CD14-positive monocyte (primary cell): ENCODE data around the gene MMEL1. TPM values are rescaled to one million over a fixed set of nuclear protein-coding genes. Genes with fewer than 3 reads are reported as not detected.

Source experiments
- DNase-seq, 3 donors: peaks; one replicate each; pipeline ENCODE4 v3.0.0-alpha.2; 2011 to 2022
- H2AFZ ChIP-seq: 2 replicates; pipeline ENCODE4 v1.6.0; 2012; ENCODE audit warnings: mild to moderate bottlenecking, low read depth, low read length, inconsistent platforms; ENCODE audit not compliant: insufficient read depth, poor library complexity, severe bottlenecking
- H3K27ac ChIP-seq, 2 donors: 1 replicate in 1 of 2; 2 replicates in 1 of 2; pipeline ENCODE4 v1.5.1; 2012 to 2013; ENCODE audit warnings: low read length in 2 of 2, control low read depth in 1 of 2, inconsistent platforms in 1 of 2, low read depth in 1 of 2, mild to moderate bottlenecking in 1 of 2
- H3K27me3 ChIP-seq, 2 donors: one replicate each; pipeline versions ENCODE4 v1.6.0 to v1.6.1; 2011 to 2013; ENCODE audit warnings: low read length in 2 of 2; ENCODE audit not compliant: control insufficient read depth in 2 of 2, insufficient read depth in 2 of 2
- H3K36me3 ChIP-seq, 2 donors: replicated peaks in 1 of 2; 1 replicate in 1 of 2; 2 replicates in 1 of 2; pipeline versions ENCODE4 v1.5.1 to v1.6.1; 2012 to 2013; ENCODE audit warnings: low read length in 2 of 2, control low read depth in 1 of 2, inconsistent platforms in 1 of 2, mild to moderate bottlenecking in 1 of 2; ENCODE audit not compliant: insufficient read depth in 2 of 2, control insufficient read depth in 1 of 2
- H3K4me1 ChIP-seq, 2 donors: 1 replicate in 1 of 2; 2 replicates in 1 of 2; pipeline versions ENCODE4 v1.5.1 to v1.6.1; 2012 to 2013; ENCODE audit warnings: low read length in 2 of 2, control low read depth in 1 of 2, inconsistent platforms in 1 of 2, mild to moderate bottlenecking in 1 of 2, moderate library complexity in 1 of 2; ENCODE audit not compliant: insufficient read depth in 2 of 2, control insufficient read depth in 1 of 2
- H3K4me2 ChIP-seq: replicated peaks from 2 replicates; pipeline ENCODE3; 2012; ENCODE audit warnings: low read length, moderate library complexity, mild to moderate bottlenecking; ENCODE audit not compliant: poor library complexity, severe bottlenecking; ENCODE audit errors: extremely low read depth
- H3K4me3 ChIP-seq, 3 experiments: fragments of 200-600 bp in 1 of 3; sonication (generic) in 1 of 3; replicated peaks in 1 of 3; 1 replicate in 2 of 3; 2 replicates in 1 of 3; pipeline ENCODE4 v1.5.1; 2011 to 2013; ENCODE audit warnings: low read length in 3 of 3, mild to moderate bottlenecking in 3 of 3, control low read depth in 2 of 3, low read depth in 2 of 3, inconsistent platforms in 1 of 3, moderate library complexity in 1 of 3
- H3K79me2 ChIP-seq: 2 replicates; pipeline ENCODE4 v1.6.0; 2012; ENCODE audit warnings: mild to moderate bottlenecking, control low read depth, inconsistent platforms, low read length, moderate library complexity; ENCODE audit not compliant: insufficient read depth
- H3K9ac ChIP-seq: 2 replicates; pipeline ENCODE4 v1.6.0; 2017; ENCODE audit warnings: low read length, mild to moderate bottlenecking; ENCODE audit not compliant: insufficient read depth, poor library complexity, severe bottlenecking
- H3K9me3 ChIP-seq, 2 donors: replicated peaks in 1 of 2; 1 replicate in 1 of 2; 2 replicates in 1 of 2; pipeline versions ENCODE4 v1.5.1 to v1.6.1; 2012 to 2013; ENCODE audit warnings: low read length in 2 of 2, control low read depth in 1 of 2; ENCODE audit not compliant: control insufficient read depth in 1 of 2, insufficient read depth in 1 of 2
- H4K20me1 ChIP-seq: 2 replicates; pipeline ENCODE4 v1.6.0; 2012; ENCODE audit warnings: mild to moderate bottlenecking, low read length, control low read depth, moderate library complexity; ENCODE audit not compliant: insufficient read depth
- H3K27ac Mint-ChIP-seq, 7 donors: one replicate each; pipeline ENCODE4 v1.8.0; 2020; ENCODE audit warnings: mild to moderate bottlenecking in 7 of 7, mixed read lengths in 7 of 7, moderate library complexity in 6 of 7, inconsistent platforms in 2 of 7
- H3K27me3 Mint-ChIP-seq, 3 donors: one replicate each; pipeline ENCODE4 v1.8.0; 2021 to 2022; ENCODE audit warnings: low read depth in 3 of 3, mild to moderate bottlenecking in 3 of 3, mixed read lengths in 3 of 3, moderate library complexity in 3 of 3, inconsistent platforms in 1 of 3
- H3K36me3 Mint-ChIP-seq, 2 donors: one replicate each; pipeline ENCODE4 v1.8.0; 2020; ENCODE audit warnings: mixed read lengths in 2 of 2, inconsistent platforms in 1 of 2, mild to moderate bottlenecking in 1 of 2
- H3K4me1 Mint-ChIP-seq: one replicate; pipeline ENCODE4 v1.8.0; 2020; ENCODE audit warnings: mild to moderate bottlenecking, mixed read lengths
- H3K4me3 Mint-ChIP-seq, 2 donors: one replicate each; pipeline ENCODE4 v1.8.0; 2020; ENCODE audit warnings: mild to moderate bottlenecking in 2 of 2, mixed read lengths in 2 of 2, moderate library complexity in 1 of 2
- H3K9me3 Mint-ChIP-seq, 7 donors: one replicate each; pipeline ENCODE4 v1.8.0; 2020 to 2022; ENCODE audit warnings: mixed read lengths in 7 of 7, mild to moderate bottlenecking in 6 of 7, moderate library complexity in 6 of 7, inconsistent platforms in 2 of 7
- CTCF ChIP-seq: fragments of 200-600 bp; IDR thresholded peaks from one replicate; pipeline ENCODE4 v1.8.0; 2022; ENCODE audit warnings: antibody characterized with exemption, mild to moderate bottlenecking
- WGBS: methylation state at CpG from one replicate; pipeline ENCODE4 v1.1.5; 2013; ENCODE audit warnings: missing lambda C conversion rate; ENCODE audit not compliant: insufficient coverage; 5-methylcytosine and 5-hydroxymethylcytosine counted together
- intact Hi-C, 2 donors: fragments of 100-400 bp; cut with micrococcal nuclease; formaldehyde crosslinking; loops; one replicate each; pipeline versions ENCODE4 v1.15.0 to v1.15.1; 2023
- polyA plus RNA-seq, 3 donors: library from polyadenylated mRNA; depleted of rRNA in 1 of 3; unstranded in 2 of 3; stranded (reverse) in 1 of 3; fragments of 300-500 nt in 2 of 3; fragments of >200 nt in 1 of 3; fragmentation: Illumina TruSeq in 2 of 3; gene quantifications; 1 replicate in 2 of 3; 2 replicates in 1 of 3; pipeline ENCODE4 v1.2.3, GENCODE V29; 2012 to 2021

The MMEL1 gene
- polyA plus RNA-seq, 3 donors = 1.1 to 4.4 (median 1.9) TPM

GRCh38 chr1:2573250-2573920 is 59.4 kb downstream of the MMEL1 start:
- TF ChIP-seq CTCF = no peak
- Mint-ChIP-seq H3K27me3 (peaks cover 0 to 19% (median 6%) of the 10 kb centered on the region in 3 donors), H3K36me3 (peaks cover 3% of the 10 kb centered on the region in 2 donors), H3K9me3 (peaks cover 7 to 16% (median 13%) of the 10 kb centered on the region in 7 donors), H3K4me3 (peak overlapping the region in 1 of 2 donors; percentile 51), H3K4me1 (peaks cover 36% of the 10 kb centered on the region), H3K27ac (peak overlapping the region in 3 of 7 donors; percentile 34 to 58 (median 50))
- intact Hi-C loops = no loop called here
- Histone ChIP-seq H3K9me3 (peaks cover 10 to 14% of the 10 kb centered on the region in 2 donors), H3K79me2 (no peaks in the 10 kb centered on the region), H3K4me3 (no peak overlapping the region), H3K27me3 (no peaks in the 10 kb centered on the region), H3K4me1 (peaks cover 33 to 37% of the 10 kb centered on the region in 2 donors), H3K4me2 (no peak overlapping the region), H3K27ac (no peak overlapping the region), H4K20me1 (no peaks in the 10 kb centered on the region), H3K36me3 (no peaks in the 10 kb centered on the region), H2AFZ (no peak overlapping the region), H3K9ac (no peak overlapping the region)
- DNase-seq = peak in 1 of 3 donors; percentile 51
- WGBS = no CpG with 5 or more reads among the region's 8 CpGs

- H3K4me2 ChIP-seq = no peak overlapping the region
- no peaks in the 10 kb centered on the region for H3K27me3 ChIP-seq
- Mint-ChIP-seq H3K4me3 (no peak overlapping the region), H3K36me3 (peaks cover 3% of the 10 kb centered on the region in 2 donors), H3K9me3 (peaks cover 7 to 16% (median 13%) of the 10 kb centered on the region in 7 donors), H3K4me1 (peaks cover 20% of the 10 kb centered on the region), H3K27ac (no peak overlapping the region), H3K27me3 (peaks cover 0 to 26% (median 6%) of the 10 kb centered on the region in 3 donors)
- no peaks in the 10 kb centered on the region for H4K20me1 ChIP-seq
- H2AFZ ChIP-seq = no peak overlapping the region
- peaks cover 10 to 14% of the 10 kb centered on the region in 2 donors for H3K9me3 ChIP-seq
- no peak overlapping the region for H3K9ac ChIP-seq
- intact Hi-C loops = no loop called here
- no peaks in the 10 kb centered on the region for H3K36me3 ChIP-seq
- peaks cover 12 to 16% of the 10 kb centered on the region in 2 donors for H3K4me1 ChIP-seq
- DNase-seq = no peak
- WGBS = 97% methylated on average over 9 of the region's 9 CpGs
- TF ChIP-seq CTCF = no peak
- H3K4me3 ChIP-seq = no peak overlapping the region
- no peak overlapping the region for H3K27ac ChIP-seq
- no peaks in the 10 kb centered on the region for H3K79me2 ChIP-seq
These were observed 61.5 kb downstream of the MMEL1 start for GRCh38 chr1:2571348-2571747.
